WTC11 (cell line): Measurements from ENCODE around the gene PPP6C. TPM values are rescaled to one million over a fixed set of nuclear protein-coding genes. Genes with fewer than 3 reads are reported as not detected.
"Not testable (repeated sequence)": the region's sequence is repeated elsewhere in the genome, so short reads cannot be mapped to it uniquely, and the experiment has no call there.

Source experiments
- ATAC-seq: fragments of 200-7000 bp; cut with Tn5 transposase; 2 replicates; pipeline ENCODE4 v1.10.0; 2021; ENCODE audit warnings: mild to moderate bottlenecking, moderate library complexity
- CTCF ChIA-PET: fragments of 300-600 bp; sonication (Branson Sonifier 250); formaldehyde crosslinking; loops from one replicate; lab custom pipeline; 2021; ENCODE audit warnings: antibody characterized with exemption; lab: Charles Lee
- POLR2A ChIA-PET: fragments of 350-600 bp; sonication (Branson Sonifier 250); formaldehyde crosslinking; loops from one replicate; lab custom pipeline; 2021; ENCODE audit warnings: antibody characterized with exemption; lab: Charles Lee
- DNase-seq: peaks from one replicate; pipeline ENCODE4 v3.0.0; 2021; ENCODE audit warnings: low spot score
- H3K27ac Mint-ChIP-seq: 2 replicates; pipeline ENCODE4 v1.8.0; 2021; ENCODE audit warnings: mixed read lengths
- H3K27me3 Mint-ChIP-seq: 2 replicates; pipeline ENCODE4 v1.8.0; 2021; ENCODE audit warnings: low read depth, mild to moderate bottlenecking, moderate library complexity, mixed read lengths
- H3K36me3 Mint-ChIP-seq: 2 replicates; pipeline ENCODE4 v1.8.0; 2021; ENCODE audit warnings: mixed read lengths
- H3K4me1 Mint-ChIP-seq: 2 replicates; pipeline ENCODE4 v1.8.0; 2022; ENCODE audit warnings: mixed read lengths
- H3K4me3 Mint-ChIP-seq: 2 replicates; pipeline ENCODE4 v1.8.0; 2021; ENCODE audit warnings: mild to moderate bottlenecking, moderate library complexity, mixed read lengths
- H3K9me3 Mint-ChIP-seq: 2 replicates; pipeline ENCODE4 v1.8.0; 2021; ENCODE audit warnings: mixed read lengths
- AR ChIP-seq: fragments of 250-450 bp; sonication (Bioruptor Pico); IDR thresholded peaks from 2 replicates; pipeline ENCODE4 v1.9.0; 2021; ENCODE audit warnings: mild to moderate bottlenecking
- CREM ChIP-seq: sonication (generic); formaldehyde crosslinking; IDR thresholded peaks from 2 replicates; pipeline ENCODE4 v1.8.1; 2022; ENCODE audit warnings: mild to moderate bottlenecking, missing genetic modification reagents, moderate library complexity
- ERG ChIP-seq: fragments of 250-450 bp; sonication (Bioruptor Pico); IDR thresholded peaks from 2 replicates; pipeline ENCODE4 v1.8.0; 2021; ENCODE audit warnings: mild to moderate bottlenecking
- HMGXB4 ChIP-seq: sonication (generic); formaldehyde crosslinking; IDR thresholded peaks from 2 replicates; pipeline ENCODE4 v1.8.1; 2023; ENCODE audit warnings: mild to moderate bottlenecking, moderate library complexity, missing genetic modification reagents
- IRF2 ChIP-seq: sonication (generic); formaldehyde crosslinking; IDR thresholded peaks from 2 replicates; pipeline ENCODE4 v1.8.0; 2022; ENCODE audit warnings: low read depth, missing genetic modification reagents, borderline replicate concordance
- JAZF1 ChIP-seq: fragments of 250-450 bp; sonication (Bioruptor Pico); IDR thresholded peaks from 2 replicates; pipeline ENCODE4 v1.9.0; 2021; ENCODE audit warnings: moderate library complexity, mild to moderate bottlenecking, inconsistent platforms
- MYBL2 ChIP-seq: sonication (generic); formaldehyde crosslinking; IDR thresholded peaks from 2 replicates; pipeline ENCODE4 v1.8.1; 2023; ENCODE audit warnings: mild to moderate bottlenecking, moderate library complexity, missing genetic modification reagents
- OVOL2 ChIP-seq: fragments of 250-450 bp; sonication (Bioruptor Pico); IDR thresholded peaks from 2 replicates; pipeline ENCODE4 v1.9.0; 2021; ENCODE audit warnings: mild to moderate bottlenecking, borderline replicate concordance
- SOX15 ChIP-seq: fragments of 250-450 bp; sonication (Bioruptor Pico); IDR thresholded peaks from 2 replicates; pipeline ENCODE4 v1.9.0; 2021; ENCODE audit warnings: mild to moderate bottlenecking
- TEAD1 ChIP-seq: sonication (generic); formaldehyde crosslinking; IDR thresholded peaks from 2 replicates; pipeline ENCODE4 v1.8.0; 2022; ENCODE audit warnings: mild to moderate bottlenecking, missing genetic modification reagents
- TP53 ChIP-seq: sonication (generic); formaldehyde crosslinking; IDR thresholded peaks from 2 replicates; pipeline ENCODE4 v1.8.1; 2023; ENCODE audit warnings: mild to moderate bottlenecking, missing genetic modification reagents
- USF1 ChIP-seq: sonication (generic); formaldehyde crosslinking; IDR thresholded peaks from 2 replicates; pipeline ENCODE4 v1.8.0; 2022; ENCODE audit warnings: mild to moderate bottlenecking, missing genetic modification reagents
- ZNF121 ChIP-seq: sonication (generic); formaldehyde crosslinking; IDR thresholded peaks from 2 replicates; pipeline ENCODE4 v1.8.0; 2023; ENCODE audit warnings: missing genetic modification reagents
- ZNF138 ChIP-seq: sonication (generic); formaldehyde crosslinking; conservative IDR thresholded peaks from 2 replicates; pipeline ENCODE4 v1.8.1; 2022; ENCODE audit warnings: mild to moderate bottlenecking, moderate library complexity, missing genetic modification reagents
- ZNF232 ChIP-seq: sonication (generic); formaldehyde crosslinking; IDR thresholded peaks from 2 replicates; pipeline ENCODE4 v1.8.0; 2022; ENCODE audit warnings: mild to moderate bottlenecking, missing genetic modification reagents
- ZNF416 ChIP-seq: fragments of 250-450 bp; sonication (Bioruptor Pico); IDR thresholded peaks from 2 replicates; pipeline ENCODE4 v1.9.0; 2021; ENCODE audit warnings: mild to moderate bottlenecking, inconsistent platforms
- total RNA-seq: library from RNA; stranded (reverse); gene quantifications from 3 replicates; pipeline ENCODE4 v1.2.3, GENCODE V29; 2021

The PPP6C gene
- total RNA-seq, 1 experiment from 2014 or later, result 40.9 TPM

GRCh38 chr9:125238127-125238914 is 48.7 kb upstream of the PPP6C start:
- no peaks in the 10 kb centered on the region for H3K9me3 Mint-ChIP-seq
- peak overlapping the region; percentile 98 for H3K4me3 Mint-ChIP-seq
- no peak for DNase-seq
- POLR2A ChIA-PET, result no interaction called here
- H3K27me3 Mint-ChIP-seq, result peaks cover 2% of the 10 kb centered on the region; the same call in 1 of the 2 replicates
- peaks cover 63% of the 10 kb centered on the region for H3K36me3 Mint-ChIP-seq
- peak overlapping the region; percentile 12 for H3K27ac Mint-ChIP-seq
- TF ChIP-seq ZNF232 (CRISPR knock-in tag) (no peak), AR (CRISPR knock-in tag) (no peak), JAZF1 (CRISPR knock-in tag) (no peak), HMGXB4 (CRISPR knock-in tag) (no peak), CREM (CRISPR knock-in tag) (no peak), ZNF121 (CRISPR knock-in tag) (no peak), TP53 (no peak), IRF2 (CRISPR knock-in tag) (no peak), SOX15 (CRISPR knock-in tag) (no peak), MYBL2 (no peak), ZNF138 (CRISPR knock-in tag) (no peak), TEAD1 (CRISPR knock-in tag) (no peak), OVOL2 (CRISPR knock-in tag) (no peak), ERG (no peak), USF1 (CRISPR knock-in tag) (no peak), ZNF416 (no peak)
- CTCF ChIA-PET, result no interaction called here
- no peak for ATAC-seq
- H3K4me1 Mint-ChIP-seq, result peaks cover 30% of the 10 kb centered on the region

- CTCF ChIA-PET, ATAC-seq, DNase-seq, H3K9me3 Mint-ChIP-seq, H3K27me3 Mint-ChIP-seq: not testable (repeated sequence)
- peak overlapping the region; percentile 4; the same call in 1 of the 2 replicates for H3K4me3 Mint-ChIP-seq
- H3K36me3 Mint-ChIP-seq, result peaks cover 69% of the 10 kb centered on the region
- H3K27ac Mint-ChIP-seq, result peak overlapping the region; percentile 33
- peaks cover 26% of the 10 kb centered on the region for H3K4me1 Mint-ChIP-seq
- POLR2A ChIA-PET, result interaction anchor here (0.7 kb wide), 2 partner anchors 138 to 374 kb away, joined by 6 to 7 read pairs; no protein-coding TSS in a partner anchor
Measured at GRCh38 chr9:125236520-125237159, 47.0 kb upstream of the PPP6C start.
